ENCODE data around the gene EPHA5. TPM values are rescaled to one million over a fixed set of nuclear protein-coding genes. Genes with fewer than 3 reads are reported as not detected.

EPHA5 gene
- total RNA-seq, 1 experiment from 2014 or later, result not detected

DNA sequence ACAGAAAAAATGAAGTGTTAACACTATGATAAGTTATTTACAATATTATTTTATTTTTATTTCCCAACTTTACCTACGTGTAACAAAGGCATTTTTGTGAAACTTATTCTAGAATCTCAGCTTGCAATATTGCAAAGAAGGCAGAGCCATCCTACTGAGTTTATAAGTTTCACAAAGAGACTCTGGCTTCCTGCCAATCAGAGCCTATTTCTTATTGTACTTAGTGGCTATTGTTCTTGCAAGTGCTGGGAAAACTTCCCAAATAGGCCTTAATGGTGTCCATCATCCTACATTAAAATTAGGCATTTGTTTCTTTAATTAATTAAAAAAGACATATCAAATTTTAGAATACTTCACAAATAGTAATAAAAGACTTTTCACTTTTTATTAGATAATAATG, 233.2 kb downstream of the EPHA5 start:
- Histone ChIP-seq H3K4ac (ENCODE audit: low read depth, low read length) (no peak overlapping the region), H3K9ac (ENCODE audit: extremely low read depth, insufficient read length, low read length) (no peak overlapping the region), H3K4me2 (ENCODE audit: insufficient read depth, insufficient read length, low read length) (no peak overlapping the region), H3K14ac (ENCODE audit: insufficient read depth, low read length) (no peak overlapping the region), H2BK15ac (ENCODE audit: low read depth, low read length) (no peak overlapping the region), H4K8ac (replicated peaks; ENCODE audit: insufficient read length, low read depth, low read length) (no peak overlapping the region), H3K23ac (ENCODE audit: insufficient read length, low read depth, low read length) (no peak overlapping the region), H4K5ac (ENCODE audit: insufficient read length, low read depth, low read length) (no peak overlapping the region), H2BK20ac (ENCODE audit: low read depth, low read length, poor library complexity, severe bottlenecking) (no peak overlapping the region), H3K79me2 (ENCODE audit: insufficient read depth, low read length) (no peaks in the 10 kb centered on the region), H2AFZ (ENCODE audit: low read length) (no peak overlapping the region), H2BK120ac (ENCODE audit: low read depth, low read length, poor library complexity, severe bottlenecking) (no peak overlapping the region), H2BK12ac (ENCODE audit: insufficient read length, low read depth, low read length) (no peak overlapping the region), H3K18ac (ENCODE audit: insufficient read length, low read depth, low read length) (no peak overlapping the region), H3K23me2 (ENCODE audit: insufficient read length, low read depth, low read length, poor library complexity, severe bottlenecking) (no peaks in the 10 kb centered on the region), H3T11ph (ENCODE audit: low read length) (no peak overlapping the region), H2AK5ac (ENCODE audit: insufficient read length, low read length) (no peak overlapping the region), H3K4me1 (ENCODE audit: insufficient read depth, low read length) (no peaks in the 10 kb centered on the region), H3K9me3 (ENCODE audit: control insufficient read depth, low read depth, low read length) (no peaks in the 10 kb centered on the region), H3K27ac (ENCODE audit: insufficient read length, low read depth, low read length) (no peak overlapping the region), H4K91ac (ENCODE audit: insufficient read length, low read depth, low read length) (no peak overlapping the region), H3K56ac (ENCODE audit: insufficient read length, low read depth, low read length) (no peak overlapping the region), H2BK5ac (ENCODE audit: insufficient read length, low read length) (no peak overlapping the region), H3K79me1 (ENCODE audit: insufficient read depth, low read depth, low read length, poor library complexity, severe bottlenecking) (no peaks in the 10 kb centered on the region), H3K27me3 (ENCODE audit: insufficient read depth, low read length) (no peaks in the 10 kb centered on the region), H4K20me1 (ENCODE audit: control insufficient read depth, insufficient read depth, insufficient read length) (no peaks in the 10 kb centered on the region)
- no peaks in the 10 kb centered on the region for H3K9me3 Mint-ChIP-seq
- H3K4me1 Mint-ChIP-seq, result 0 out of 4 replicates have a peak, but pooled peaks cover 0 to 2% of the 10 kb centered on the region in 2 experiments
- TF ChIP-seq, protein P1, sequence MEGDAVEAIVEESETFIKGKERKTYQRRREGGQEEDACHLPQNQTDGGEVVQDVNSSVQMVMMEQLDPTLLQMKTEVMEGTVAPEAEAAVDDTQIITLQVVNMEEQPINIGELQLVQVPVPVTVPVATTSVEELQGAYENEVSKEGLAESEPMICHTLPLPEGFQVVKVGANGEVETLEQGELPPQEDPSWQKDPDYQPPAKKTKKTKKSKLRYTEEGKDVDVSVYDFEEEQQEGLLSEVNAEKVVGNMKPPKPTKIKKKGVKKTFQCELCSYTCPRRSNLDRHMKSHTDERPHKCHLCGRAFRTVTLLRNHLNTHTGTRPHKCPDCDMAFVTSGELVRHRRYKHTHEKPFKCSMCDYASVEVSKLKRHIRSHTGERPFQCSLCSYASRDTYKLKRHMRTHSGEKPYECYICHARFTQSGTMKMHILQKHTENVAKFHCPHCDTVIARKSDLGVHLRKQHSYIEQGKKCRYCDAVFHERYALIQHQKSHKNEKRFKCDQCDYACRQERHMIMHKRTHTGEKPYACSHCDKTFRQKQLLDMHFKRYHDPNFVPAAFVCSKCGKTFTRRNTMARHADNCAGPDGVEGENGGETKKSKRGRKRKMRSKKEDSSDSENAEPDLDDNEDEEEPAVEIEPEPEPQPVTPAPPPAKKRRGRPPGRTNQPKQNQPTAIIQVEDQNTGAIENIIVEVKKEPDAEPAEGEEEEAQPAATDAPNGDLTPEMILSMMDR (conservative IDR thresholded peaks at IDR 0.05), result no peak
- DNase-seq, result no peak
- H3K27ac Mint-ChIP-seq, result no peak overlapping the region
- H3K4me3 Mint-ChIP-seq, result no peak overlapping the region
- no peaks in the 10 kb centered on the region for H3K27me3 Mint-ChIP-seq (ENCODE audit: low read depth)
- H3K36me3 Mint-ChIP-seq (ENCODE audit: insufficient read depth in 1 of 3, low read depth in 3 of 3), result no peaks in the 10 kb centered on the region
- no CpG with 5 or more reads among the region's 1 CpG for WGBS (ENCODE audit: extremely low coverage, insufficient read length, low lambda C conversion rate)
